GM10266 (cell line): ENCODE results near the gene DNAJC8.

Experiments used
- DNase-seq: peaks from one replicate; pipeline ENCODE4 v3.0.0; 2012; ENCODE audit errors: extremely low spot score
- TF ChIP-seq, protein P1 (sequence below): IDR thresholded peaks from 2 replicates; pipeline ENCODE4 v1.5.1; 2012; ENCODE audit warnings: mild to moderate bottlenecking, low read depth; ENCODE audit not compliant: control insufficient read depth, insufficient read depth; ENCODE audit errors: missing control alignments

Gene DNAJC8

DNA sequence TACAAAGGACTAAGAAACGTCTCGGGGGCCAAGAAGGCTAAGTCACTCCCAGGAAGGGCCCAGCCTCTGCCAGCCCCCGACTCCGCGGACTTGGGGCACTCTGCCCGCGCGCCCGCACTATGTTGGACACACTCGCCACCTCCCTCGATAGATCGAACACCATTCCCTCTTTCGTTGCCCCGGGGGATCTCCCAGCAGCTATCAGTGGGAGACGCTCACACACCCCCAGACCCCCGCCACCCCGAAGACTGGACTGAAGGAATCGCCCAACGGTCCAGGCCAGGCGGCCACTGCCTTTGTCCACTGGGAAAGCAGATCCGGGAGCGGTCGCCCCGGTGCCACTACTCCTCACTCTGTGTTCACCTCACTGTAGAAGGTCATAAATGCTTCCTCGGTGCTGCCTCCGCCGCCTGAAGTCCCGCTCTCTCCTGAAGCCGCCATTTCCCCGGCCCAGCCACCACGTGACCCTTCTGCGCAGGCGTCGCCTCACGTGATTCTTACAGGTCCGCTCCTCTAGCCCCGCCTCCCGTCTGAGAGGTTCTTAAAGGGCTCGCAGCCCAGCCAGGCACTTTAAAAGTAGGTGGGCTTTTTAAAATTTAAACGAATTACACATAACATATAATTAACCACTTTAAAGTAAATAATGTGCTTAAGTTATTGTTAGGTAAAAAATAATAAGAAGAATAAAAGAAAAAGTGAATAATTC is at the start of gene DNAJC8:
TSS of gene DNAJC8 (minus strand) at position 472 of the 706 bp plus-strand sequence. CDS start at position 441, 31 bp downstream.
- DNase-seq, result peak; percentile 86
- TF ChIP-seq, protein P1, sequence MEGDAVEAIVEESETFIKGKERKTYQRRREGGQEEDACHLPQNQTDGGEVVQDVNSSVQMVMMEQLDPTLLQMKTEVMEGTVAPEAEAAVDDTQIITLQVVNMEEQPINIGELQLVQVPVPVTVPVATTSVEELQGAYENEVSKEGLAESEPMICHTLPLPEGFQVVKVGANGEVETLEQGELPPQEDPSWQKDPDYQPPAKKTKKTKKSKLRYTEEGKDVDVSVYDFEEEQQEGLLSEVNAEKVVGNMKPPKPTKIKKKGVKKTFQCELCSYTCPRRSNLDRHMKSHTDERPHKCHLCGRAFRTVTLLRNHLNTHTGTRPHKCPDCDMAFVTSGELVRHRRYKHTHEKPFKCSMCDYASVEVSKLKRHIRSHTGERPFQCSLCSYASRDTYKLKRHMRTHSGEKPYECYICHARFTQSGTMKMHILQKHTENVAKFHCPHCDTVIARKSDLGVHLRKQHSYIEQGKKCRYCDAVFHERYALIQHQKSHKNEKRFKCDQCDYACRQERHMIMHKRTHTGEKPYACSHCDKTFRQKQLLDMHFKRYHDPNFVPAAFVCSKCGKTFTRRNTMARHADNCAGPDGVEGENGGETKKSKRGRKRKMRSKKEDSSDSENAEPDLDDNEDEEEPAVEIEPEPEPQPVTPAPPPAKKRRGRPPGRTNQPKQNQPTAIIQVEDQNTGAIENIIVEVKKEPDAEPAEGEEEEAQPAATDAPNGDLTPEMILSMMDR, result no peak

DNA sequence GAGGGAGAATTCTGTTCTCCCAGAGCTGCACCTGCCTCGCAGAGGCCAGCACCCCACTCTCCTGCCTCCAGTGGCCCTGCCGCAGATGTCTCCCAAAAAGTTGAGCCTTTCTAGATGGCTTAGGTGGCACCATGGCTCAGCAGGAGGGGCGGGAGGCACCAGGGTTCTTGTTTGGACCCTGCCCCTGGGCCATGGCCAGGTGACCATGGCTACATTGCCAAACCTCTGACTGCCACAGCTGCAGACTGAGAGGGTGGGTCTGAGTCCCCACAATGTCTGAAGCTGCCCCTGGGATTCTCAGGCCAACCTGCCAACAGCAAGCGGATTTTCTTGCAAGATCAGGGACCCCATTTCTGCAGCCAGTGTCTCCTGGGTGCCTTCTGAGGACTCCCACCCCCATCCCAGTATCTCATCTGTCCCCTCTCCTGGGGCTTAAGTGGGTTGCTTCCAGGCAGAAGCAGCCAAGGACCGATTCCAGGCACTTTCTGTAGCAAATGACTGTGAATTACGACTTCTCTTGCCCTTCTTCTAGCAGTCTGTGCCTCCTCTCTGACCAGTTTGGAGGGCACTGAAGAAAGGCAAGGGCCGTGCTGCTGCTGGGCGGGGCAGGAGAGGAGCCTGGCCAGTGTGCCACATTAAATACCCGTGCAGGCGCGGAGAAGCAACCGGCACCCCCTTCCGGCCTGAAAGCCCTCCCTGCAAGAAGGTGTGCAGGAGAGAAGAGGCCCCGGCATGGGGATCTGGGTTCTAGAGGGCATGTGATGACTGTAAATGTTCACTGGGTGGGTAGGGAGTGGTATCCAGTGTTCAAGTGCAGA is 49.0 kb upstream of the DNAJC8 start:
- no peak for DNase-seq
- TF ChIP-seq, protein P1, result no peak

DNA sequence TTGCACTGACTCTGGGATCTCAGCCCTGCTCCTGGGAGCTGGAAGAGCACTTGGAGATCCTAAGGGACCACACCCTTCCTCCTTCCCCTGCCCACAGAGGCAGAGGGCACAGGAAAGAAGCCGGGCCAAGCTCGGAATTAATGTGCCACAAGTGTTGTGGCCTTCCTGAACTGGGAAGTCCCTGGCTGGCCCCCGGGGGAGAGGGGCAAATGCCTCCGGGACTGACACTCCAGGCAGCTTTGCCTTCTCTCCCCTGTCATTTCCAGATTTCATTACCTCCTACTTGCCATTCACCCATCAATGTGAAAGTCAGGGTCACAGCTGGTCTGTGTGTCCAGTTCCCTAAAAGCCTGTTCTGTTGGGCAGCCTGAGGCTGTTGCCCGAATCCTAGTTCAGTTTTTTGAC is 48.1 kb upstream of the DNAJC8 start:
- DNase-seq, result no peak
- TF ChIP-seq, protein P1, result no peak

DNA sequence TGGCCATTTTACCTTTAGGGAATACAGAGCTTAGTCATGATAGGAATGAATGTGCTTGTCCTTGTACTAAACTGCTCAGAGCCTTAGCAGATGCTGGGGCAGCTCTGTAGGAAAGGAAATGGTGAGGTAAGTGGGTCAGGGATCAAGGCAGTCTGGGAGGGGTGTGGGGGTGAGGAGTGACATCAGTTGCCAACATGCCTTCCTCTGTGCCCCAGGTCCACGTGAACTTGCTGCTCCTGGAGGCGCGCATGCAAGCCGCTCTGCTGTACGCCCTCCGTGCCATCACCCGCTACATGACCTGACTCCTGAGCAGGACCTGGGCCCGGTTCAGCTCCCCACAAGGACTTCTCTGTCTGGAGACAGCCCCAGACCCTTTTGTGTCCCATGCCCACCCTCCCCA is 47.7 kb upstream of the DNAJC8 start:
- TF ChIP-seq, protein P1, result no peak
- no peak for DNase-seq

GRCh38 chr1:28279721-28280120 is 46.9 kb upstream of the DNAJC8 start:
- TF ChIP-seq, protein P1, result no peak
- DNase-seq, result no peak

GRCh38 chr1:28278763-28279162 is 45.9 kb upstream of the DNAJC8 start:
- DNase-seq, result no peak
- TF ChIP-seq, protein P1, result no peak
